ENCODE results near the gene TM4SF5.

TM4SF5 gene

GRCh38 chr17:4744999-4745969, 26.4 kb upstream of the TM4SF5 start:
- DNase-seq (ENCODE audit: insufficient read length, low spot score) = no peak

GRCh38 chr17:4747847-4748246, 23.8 kb upstream of the TM4SF5 start:
- FAIRE-seq = no peak
- no peak for DNase-seq (ENCODE audit: insufficient read length, low spot score)

More at GRCh38 chr17:4744999-4745969, 26.4 kb upstream of the TM4SF5 start:
- no peak for FAIRE-seq

- FAIRE-seq = no peak
- DNase-seq (ENCODE audit: insufficient read length, low spot score) = no peak
These were observed 23.0 kb upstream of the TM4SF5 start for GRCh38 chr17:4748686-4749085.

GRCh38 chr17:4750606-4751005, 21.1 kb upstream of the TM4SF5 start:
- FAIRE-seq = no peak
- no peak for DNase-seq (ENCODE audit: insufficient read length, low spot score)

- FAIRE-seq = no peak
These were observed 19.8 kb upstream of the TM4SF5 start for GRCh38 chr17:4751932-4752331.

GRCh38 chr17:4753392-4753791, 18.3 kb upstream of the TM4SF5 start:
- DNase-seq (ENCODE audit: insufficient read length, low spot score) (no peak), FAIRE-seq (no peak)

More at GRCh38 chr17:4751932-4752331, 19.8 kb upstream of the TM4SF5 start:
- DNase-seq (ENCODE audit: insufficient read length, low spot score) = no peak

GRCh38 chr17:4759776-4760236, 11.9 kb upstream of the TM4SF5 start:
- FAIRE-seq (no peak), DNase-seq (ENCODE audit: insufficient read length, low spot score) (no peak)

GRCh38 chr17:4764595-4764994, 7.1 kb upstream of the TM4SF5 start:
- FAIRE-seq (no peak), DNase-seq (ENCODE audit: insufficient read length, low spot score) (no peak)

- FAIRE-seq = no peak
- no peak for DNase-seq (ENCODE audit: insufficient read length, low spot score)
These were observed 5.5 kb upstream of the TM4SF5 start for GRCh38 chr17:4766201-4766600.

GRCh38 chr17:4766723-4767122, 5.0 kb upstream of the TM4SF5 start:
- FAIRE-seq (no peak), DNase-seq (ENCODE audit: insufficient read length, low spot score) (no peak)

- FAIRE-seq = no peak
- no peak for DNase-seq (ENCODE audit: insufficient read length, low spot score)
These were observed 3.4 kb upstream of the TM4SF5 start for GRCh38 chr17:4768298-4768697.

GRCh38 chr17:4769628-4770027, 2.1 kb upstream of the TM4SF5 start:
- DNase-seq (ENCODE audit: insufficient read length, low spot score) = no peak
- FAIRE-seq = no peak

- FAIRE-seq = no peak
These were observed 538 bp downstream of the TM4SF5 start for GRCh38 chr17:4772235-4772613.

GRCh38 chr17:4777969-4778760, 6.5 kb downstream of the TM4SF5 start:
- FAIRE-seq (no peak), DNase-seq (ENCODE audit: insufficient read length, low spot score) (no peak)

More at GRCh38 chr17:4772235-4772613, 538 bp downstream of the TM4SF5 start:
- no peak for DNase-seq (ENCODE audit: insufficient read length, low spot score)

GRCh38 chr17:4780325-4780955, 8.8 kb downstream of the TM4SF5 start:
- no peak for FAIRE-seq
- DNase-seq (ENCODE audit: insufficient read length, low spot score) = no peak

- FAIRE-seq (no peak), DNase-seq (ENCODE audit: insufficient read length, low spot score) (no peak)
These were observed 11.0 kb downstream of the TM4SF5 start for GRCh38 chr17:4782652-4783051.

GRCh38 chr17:4785311-4786105, 13.8 kb downstream of the TM4SF5 start:
- no peak for FAIRE-seq
- no peak for DNase-seq (ENCODE audit: insufficient read length, low spot score)

- DNase-seq (ENCODE audit: insufficient read length, low spot score) = no peak
- no peak for FAIRE-seq
These were observed 14.4 kb downstream of the TM4SF5 start, which contains the start of gene VMO1 for GRCh38 chr17:4786106-4786511. VMO1 (minus strand) TSS chr17:4786364; CDS start chr17:4786352, 12 bp downstream.

GRCh38 chr17:4786516-4786915, 14.8 kb downstream of the TM4SF5 start:
- FAIRE-seq = no peak
- no peak for DNase-seq (ENCODE audit: insufficient read length, low spot score)

Measured in GM19239 (cell line).